CD4-positive, alpha-beta T cell treated with Interleukin-15 for 1 hour (primary cell): ENCODE data around the gene PRPF31.
"Not testable (repeated sequence)": the region's sequence is repeated elsewhere in the genome, so short reads cannot be mapped to it uniquely, and the experiment has no call there.

Experiments used
- DNase-seq: peaks from one replicate; pipeline ENCODE4 v3.0.0-alpha.2; 2020

PRPF31 gene

DNA sequence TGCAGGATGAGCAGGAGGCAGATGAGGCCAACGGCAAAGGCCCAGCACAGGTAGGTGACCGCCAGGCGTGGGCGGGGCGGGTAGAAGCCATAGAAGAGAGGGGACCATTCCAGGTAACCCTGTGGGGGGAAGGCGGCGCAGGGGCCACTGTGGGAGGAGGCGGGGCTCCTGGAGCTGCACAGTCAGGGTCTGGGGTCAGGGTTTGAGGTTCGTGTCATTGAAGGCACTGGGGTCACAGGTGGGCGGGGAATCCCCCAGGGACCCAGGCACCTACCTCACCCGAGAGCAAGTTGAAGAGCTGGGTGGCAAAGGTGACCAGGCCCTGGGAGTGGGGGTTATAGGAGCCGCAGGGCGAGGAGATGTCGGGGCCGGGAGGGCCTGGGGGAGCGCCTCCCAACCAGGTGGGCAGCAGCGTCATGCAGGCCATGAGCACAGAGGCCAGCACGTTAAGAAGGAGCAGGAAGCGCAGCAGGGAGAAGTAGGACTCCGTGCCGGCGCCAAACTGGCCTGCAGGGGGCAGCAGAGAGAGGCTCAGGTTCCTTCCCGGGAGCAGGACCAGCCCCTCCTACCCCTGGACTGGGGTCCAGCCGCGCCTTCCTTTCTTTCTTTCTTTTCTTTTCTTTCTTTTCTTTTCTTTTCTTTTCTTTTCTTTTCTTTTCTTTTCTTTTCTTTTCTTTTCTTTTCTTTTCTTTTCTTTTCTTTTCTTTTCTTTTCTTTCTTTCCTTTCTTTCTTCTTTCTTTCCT, 52.8 kb downstream of the PRPF31 start:
- peak; percentile 84 for DNase-seq

GRCh38 chr19:54169149-54169740, 53.7 kb downstream of the PRPF31 start:
- no peak for DNase-seq

GRCh38 chr19:54171736-54172431, 56.3 kb downstream of the PRPF31 start:
- DNase-seq: not testable (repeated sequence)

DNA sequence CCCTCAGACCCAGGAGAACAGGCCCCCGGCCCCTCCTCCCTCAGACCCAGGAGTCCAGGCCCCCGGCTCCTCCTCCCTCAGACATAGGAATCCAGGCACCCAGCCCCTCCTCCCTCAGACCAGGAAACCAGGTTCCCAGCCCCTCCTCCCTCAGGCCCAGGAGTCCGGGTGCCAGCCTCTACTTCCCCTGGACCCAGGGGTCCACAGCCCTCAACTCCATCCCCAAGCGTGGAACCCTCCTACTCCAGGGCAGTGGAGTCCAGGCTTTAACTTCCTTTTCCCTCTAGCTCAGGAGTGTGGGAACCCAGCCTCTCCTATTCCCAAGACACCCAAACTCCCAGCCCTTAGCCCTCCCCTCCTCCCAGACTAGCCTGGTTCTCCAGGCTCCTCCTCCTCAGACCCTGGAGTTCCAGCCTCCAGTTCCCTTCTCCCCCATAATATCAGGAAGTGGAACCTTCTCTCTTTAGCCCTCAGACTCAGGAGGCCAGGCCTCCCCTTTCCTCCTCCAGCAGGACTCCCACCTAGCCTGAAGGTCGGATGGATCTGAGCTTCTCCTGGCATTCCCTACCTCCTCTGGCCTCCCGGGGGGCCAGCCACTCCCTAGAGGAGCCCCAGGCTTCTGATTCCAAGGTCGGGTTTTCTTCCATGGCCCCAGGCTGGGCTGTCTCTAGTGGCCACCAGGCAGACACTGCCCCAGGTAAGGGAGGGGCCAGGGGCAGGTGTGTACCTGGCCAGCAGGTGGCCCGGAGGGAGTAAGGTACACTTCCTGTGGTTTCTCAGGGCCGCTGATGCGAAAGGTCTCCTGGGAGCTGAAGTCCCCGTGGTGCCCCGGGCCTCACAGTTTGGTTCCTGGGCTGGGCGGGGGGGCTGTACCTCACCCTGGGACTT, 57.2 kb downstream of the PRPF31 start, which contains the start of gene TMC4:
Gene TMC4, minus strand, starts transcription at position 690 of the 888 bp plus-strand sequence. Its CDS starts 43 bp downstream, at position 647.
- no peak for DNase-seq

DNA sequence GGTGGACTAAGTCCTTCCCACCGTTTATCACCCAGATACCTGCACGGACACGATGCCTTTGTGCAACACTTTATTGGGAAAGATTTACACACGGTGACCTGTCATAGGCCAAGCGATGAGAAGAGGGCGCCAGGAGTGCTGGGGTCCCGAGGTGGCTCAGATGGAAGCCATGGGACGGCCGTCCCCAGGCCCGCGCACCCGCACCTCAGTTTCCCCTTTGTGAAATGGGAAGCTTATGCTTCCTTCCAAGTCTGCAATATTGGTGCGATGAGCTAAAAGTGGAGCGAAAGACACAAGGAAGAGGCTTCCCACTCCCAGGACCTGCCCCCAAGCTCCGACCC, 57.8 kb downstream of the PRPF31 start:
- DNase-seq: no peak

DNA sequence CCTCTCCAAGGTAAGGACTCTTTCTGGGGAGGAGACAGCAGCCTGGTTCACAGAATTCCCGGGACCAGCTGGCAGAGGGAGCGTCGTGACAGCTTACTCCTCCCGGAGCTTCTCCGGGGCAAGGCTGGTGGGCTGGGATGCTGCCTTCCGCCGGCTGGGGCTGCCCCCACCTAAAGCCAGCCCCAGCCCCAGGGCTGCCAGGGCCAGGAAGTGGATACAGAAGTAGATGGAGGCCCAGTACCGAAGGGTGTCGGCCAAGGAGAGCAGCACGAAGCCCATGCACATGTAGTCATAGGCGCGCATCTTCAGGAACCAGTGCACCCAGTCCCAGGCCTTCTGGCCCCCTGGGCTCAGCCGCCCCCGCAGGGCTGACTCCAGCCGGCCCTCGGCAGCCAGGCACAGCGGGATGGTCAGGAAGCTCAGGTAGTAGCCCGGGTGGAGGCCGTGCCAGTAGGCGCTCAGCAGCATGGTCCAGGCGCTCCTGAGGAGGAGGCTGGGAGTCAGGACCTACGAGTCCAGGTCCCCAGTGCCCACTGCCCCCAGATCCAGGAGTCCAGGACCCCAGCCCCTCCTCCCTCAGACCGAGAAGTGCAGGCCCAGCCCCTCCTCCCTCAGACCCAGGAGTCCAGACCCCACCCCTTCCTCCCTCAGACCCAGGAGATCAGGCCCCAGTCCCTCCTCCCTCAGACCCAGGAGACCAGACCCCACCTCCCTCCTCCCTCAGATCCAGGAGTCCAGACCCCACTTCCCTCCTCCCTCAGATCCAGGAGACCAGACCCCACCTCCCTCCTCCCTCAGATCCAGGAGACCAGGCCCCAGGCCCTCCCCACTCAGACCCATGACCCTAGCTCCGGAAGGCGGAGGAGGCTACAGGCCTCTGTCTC, 58.6 kb downstream of the PRPF31 start:
- DNase-seq: no peak

GRCh38 chr19:54178581-54179261, 63.2 kb downstream of the PRPF31 start:
- DNase-seq: no peak

- DNase-seq: no peak
Observed at GRCh38 chr19:54179262-54179852, 63.8 kb downstream of the PRPF31 start.

DNA sequence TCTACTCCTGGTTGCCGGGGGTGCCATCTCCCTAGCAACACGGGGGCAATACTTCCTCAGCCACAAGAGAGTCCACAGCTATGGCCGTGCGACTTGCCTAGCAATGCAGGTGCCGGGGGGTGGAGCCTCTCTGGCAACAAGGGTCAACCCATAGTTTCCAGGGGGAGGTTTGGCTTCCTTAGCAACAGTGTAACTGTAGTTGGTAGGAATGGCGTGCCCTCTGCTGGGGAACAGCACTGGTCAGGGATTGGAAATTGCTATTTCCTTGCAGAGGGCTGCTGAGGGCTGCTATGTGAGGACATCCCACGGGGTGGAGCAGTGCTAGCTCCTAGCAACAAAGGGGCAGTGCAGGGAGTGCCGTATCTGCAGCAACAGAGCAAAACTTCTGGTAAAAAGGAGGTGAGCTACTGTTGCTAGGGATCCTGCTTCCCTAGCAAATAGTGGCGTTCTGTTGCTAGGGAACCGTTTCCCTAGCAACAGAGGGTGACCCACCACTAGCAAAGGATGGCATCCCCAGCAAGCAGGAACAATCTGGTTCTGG, 64.4 kb downstream of the PRPF31 start:
- DNase-seq: peak; percentile 31

DNA sequence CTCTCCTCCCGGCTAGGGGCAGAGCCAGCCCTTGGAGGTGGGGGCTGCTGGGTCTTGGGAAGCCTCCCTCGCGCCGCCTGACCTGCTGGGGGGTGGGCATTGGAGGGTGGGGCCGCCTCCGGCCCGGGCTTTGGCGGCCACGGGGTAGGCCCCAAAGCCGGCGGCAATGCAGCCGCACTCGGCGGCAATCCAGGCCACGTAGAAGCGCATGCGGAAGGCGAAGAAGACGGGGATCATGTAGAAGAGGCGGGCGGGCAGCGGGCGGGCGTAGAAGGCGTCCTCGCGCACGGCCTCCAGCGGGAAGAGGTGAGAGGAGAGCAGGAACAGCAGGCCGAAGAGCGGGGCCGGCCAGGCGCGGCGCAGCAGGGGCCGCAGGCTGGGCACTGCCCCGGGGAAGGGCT, 65.1 kb downstream of the PRPF31 start:
- DNase-seq: no peak
